ENCODE data around the gene ESPNL. TPM values are rescaled to one million over a fixed set of nuclear protein-coding genes. Genes with fewer than 3 reads are reported as not detected.
"Not testable (repeated sequence)": the region's sequence is repeated elsewhere in the genome, so short reads cannot be mapped to it uniquely, and the experiment has no call there.

Gene ESPNL, protein sequence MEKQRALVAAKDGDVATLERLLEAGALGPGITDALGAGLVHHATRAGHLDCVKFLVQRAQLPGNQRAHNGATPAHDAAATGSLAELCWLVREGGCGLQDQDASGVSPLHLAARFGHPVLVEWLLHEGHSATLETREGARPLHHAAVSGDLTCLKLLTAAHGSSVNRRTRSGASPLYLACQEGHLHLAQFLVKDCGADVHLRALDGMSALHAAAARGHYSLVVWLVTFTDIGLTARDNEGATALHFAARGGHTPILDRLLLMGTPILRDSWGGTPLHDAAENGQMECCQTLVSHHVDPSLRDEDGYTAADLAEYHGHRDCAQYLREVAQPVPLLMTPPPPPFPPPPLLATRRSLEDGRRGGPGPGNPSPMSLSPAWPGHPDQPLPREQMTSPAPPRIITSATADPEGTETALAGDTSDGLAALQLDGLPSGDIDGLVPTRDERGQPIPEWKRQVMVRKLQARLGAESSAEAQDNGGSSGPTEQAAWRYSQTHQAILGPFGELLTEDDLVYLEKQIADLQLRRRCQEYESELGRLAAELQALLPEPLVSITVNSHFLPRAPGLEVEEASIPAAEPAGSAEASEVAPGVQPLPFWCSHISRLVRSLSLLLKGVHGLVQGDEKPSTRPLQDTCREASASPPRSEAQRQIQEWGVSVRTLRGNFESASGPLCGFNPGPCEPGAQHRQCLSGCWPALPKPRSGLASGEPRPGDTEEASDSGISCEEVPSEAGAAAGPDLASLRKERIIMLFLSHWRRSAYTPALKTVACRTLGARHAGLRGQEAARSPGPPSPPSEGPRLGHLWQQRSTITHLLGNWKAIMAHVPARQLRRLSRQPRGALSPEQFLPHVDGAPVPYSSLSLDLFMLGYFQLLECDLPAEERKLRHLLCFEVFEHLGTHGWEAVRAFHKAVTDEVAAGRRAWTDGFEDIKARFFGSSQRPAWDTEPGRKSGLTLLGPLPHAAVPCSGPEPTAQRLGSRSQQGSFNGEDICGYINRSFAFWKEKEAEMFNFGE
- total RNA-seq: not detected
- not detected for polyA plus RNA-seq

DNA sequence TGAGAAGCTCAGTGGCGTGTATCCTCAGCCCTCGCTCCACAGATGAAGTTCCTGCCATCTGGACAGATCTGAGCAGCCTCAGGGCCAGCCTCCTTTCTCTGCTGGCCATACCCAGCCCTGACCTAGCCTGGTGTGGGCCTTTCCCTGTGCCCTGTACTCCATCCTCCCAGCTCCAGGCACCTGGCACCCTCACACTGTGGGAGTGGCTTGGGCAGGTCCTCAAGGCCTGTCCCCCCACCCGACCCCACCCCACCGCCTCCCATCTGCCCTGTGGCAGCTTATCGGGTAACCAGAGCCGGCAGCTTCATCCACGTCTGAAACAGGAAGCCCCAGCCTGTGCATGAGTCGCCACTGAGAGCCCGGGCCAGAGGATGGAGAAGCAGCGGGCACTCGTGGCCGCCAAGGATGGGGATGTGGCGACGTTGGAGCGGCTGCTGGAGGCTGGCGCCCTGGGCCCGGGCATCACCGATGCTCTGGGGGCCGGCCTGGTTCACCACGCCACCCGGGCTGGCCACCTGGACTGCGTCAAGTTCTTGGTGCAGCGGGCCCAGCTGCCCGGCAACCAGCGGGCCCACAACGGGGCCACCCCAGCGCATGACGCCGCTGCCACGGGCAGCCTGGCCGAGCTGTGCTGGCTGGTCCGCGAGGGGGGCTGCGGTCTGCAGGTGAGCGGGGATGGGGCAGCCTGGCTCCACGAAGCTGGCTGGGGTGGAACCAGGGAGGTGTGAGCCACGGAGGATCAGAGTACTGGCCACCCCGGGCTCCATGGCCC, at the start of gene ESPNL:
TSS of gene ESPNL (plus strand) at position 292 of the 772 bp plus-strand sequence. CDS start at position 372, 80 bp downstream.
- no peak for DNase-seq
- Mint-ChIP-seq H3K9me3 (no peaks in the 10 kb centered on the region), H3K36me3 (peaks cover 2% of the 10 kb centered on the region), H3K27ac (no peak within 1 kb of the TSS), H3K4me1 (peaks cover 0 to 5% (median under 1%) of the 10 kb centered on the region in 4 donors), H3K4me3 (no peak within 1 kb of the TSS), H3K27me3 (no peaks in the 10 kb centered on the region)
- H3K9me3 ChIP-seq (ENCODE audit: control insufficient read depth in 2 of 2, low read length in 2 of 2): no peaks in the 10 kb centered on the region
- no peak within 1 kb of the TSS for H3K4me3 ChIP-seq (ENCODE audit: low read depth, low read length)
- peak in 1 of 2 donors; percentile 21 for ATAC-seq (ENCODE audit: low read depth in 2 of 2)
- no peak within 1 kb of the TSS for H3K27ac ChIP-seq (ENCODE audit: insufficient read depth, low read length, poor library complexity, severe bottlenecking)
- H3K27me3 ChIP-seq (ENCODE audit: control insufficient read depth, insufficient read depth, low read length): no peaks in the 10 kb centered on the region
- no peaks in the 10 kb centered on the region for H3K4me1 ChIP-seq (ENCODE audit: control insufficient read depth, insufficient read depth, low read length, poor library complexity, severe bottlenecking)
- H3K36me3 ChIP-seq (ENCODE audit: control insufficient read depth, insufficient read depth, low read length): no peaks in the 10 kb centered on the region

DNA sequence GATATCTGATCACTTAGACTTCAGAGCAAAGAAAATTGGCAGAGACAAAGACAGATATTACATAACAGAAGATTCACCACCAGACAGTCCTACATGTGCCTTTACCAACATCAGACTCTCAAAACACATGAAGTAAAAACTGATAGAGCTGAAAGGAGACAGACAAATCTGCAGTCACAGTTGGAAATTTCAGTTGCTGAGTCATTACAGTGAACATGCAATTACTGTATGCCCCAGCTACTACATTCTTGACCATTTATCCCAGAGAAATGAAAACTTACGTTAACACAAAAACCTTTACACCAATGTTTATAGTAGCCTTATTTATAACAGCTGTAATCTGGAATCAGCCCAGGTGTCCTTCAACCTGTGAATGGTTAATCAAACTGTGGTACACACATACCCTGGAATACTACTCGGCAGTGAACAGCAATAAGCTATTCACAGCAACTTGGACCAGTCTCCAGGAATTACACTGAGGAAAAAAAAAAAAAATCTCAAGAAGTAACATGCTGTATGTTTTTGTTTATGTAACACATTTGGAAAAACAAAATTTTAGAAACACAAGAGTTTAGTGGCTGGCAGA, 46.9 kb upstream of the ESPNL start:
- Histone ChIP-seq H3K4me1 (ENCODE audit: control insufficient read depth, insufficient read depth, low read length, poor library complexity, severe bottlenecking) (no peaks in the 10 kb centered on the region), H3K27me3 (ENCODE audit: control insufficient read depth, insufficient read depth, low read length) (peaks cover 3% of the 10 kb centered on the region), H3K9me3 (ENCODE audit: control insufficient read depth in 2 of 2, low read length in 2 of 2) (peaks cover 4 to 5% of the 10 kb centered on the region in 2 experiments), H3K36me3 (ENCODE audit: control insufficient read depth, insufficient read depth, low read length) (no peaks in the 10 kb centered on the region), H3K27ac (ENCODE audit: insufficient read depth, low read length, poor library complexity, severe bottlenecking) (no peak overlapping the region), H3K4me3 (ENCODE audit: low read depth, low read length) (no peak overlapping the region)
- no peak overlapping the region for H3K4me3 Mint-ChIP-seq
- H3K36me3 Mint-ChIP-seq: no peaks in the 10 kb centered on the region
- ATAC-seq (ENCODE audit: low read depth in 2 of 2) (no peak), DNase-seq (no peak)
- H3K4me1 Mint-ChIP-seq: peaks cover 0 to 5% (median 1%) of the 10 kb centered on the region in 4 donors
- H3K9me3 Mint-ChIP-seq: peaks cover 0 to 7% (median 1%) of the 10 kb centered on the region in 7 donors
- no peak overlapping the region for H3K27ac Mint-ChIP-seq
- H3K27me3 Mint-ChIP-seq: peaks cover 34% of the 10 kb centered on the region

DNA sequence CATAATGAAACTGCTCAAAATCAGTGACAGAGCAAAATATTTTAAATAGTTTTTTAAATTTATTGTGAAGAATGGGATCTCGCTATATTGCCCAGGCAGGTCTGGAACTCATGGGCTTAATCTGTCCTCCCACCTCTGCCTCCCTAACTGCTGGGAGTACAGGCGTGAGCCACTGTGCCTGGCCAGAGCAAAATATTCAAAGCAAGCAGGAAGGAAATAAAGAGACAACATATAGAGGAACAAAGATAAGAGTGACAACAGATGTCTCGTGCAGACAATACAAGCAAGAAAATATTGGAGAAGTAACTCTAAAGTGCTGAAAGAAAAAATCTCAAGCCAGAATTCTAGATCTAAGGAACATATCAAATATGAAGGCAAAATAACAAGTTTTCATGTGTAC, 44.3 kb upstream of the ESPNL start:
- H3K9me3 Mint-ChIP-seq: peaks cover 0 to 6% (median 0%) of the 10 kb centered on the region in 7 donors
- H3K36me3 Mint-ChIP-seq: no peaks in the 10 kb centered on the region
- peak overlapping the region in 2 of 4 donors; percentile 34 to 39 for H3K4me3 Mint-ChIP-seq
- Histone ChIP-seq H3K36me3 (ENCODE audit: control insufficient read depth, insufficient read depth, low read length) (no peaks in the 10 kb centered on the region), H3K27ac (ENCODE audit: insufficient read depth, low read length, poor library complexity, severe bottlenecking) (no peak overlapping the region), H3K4me3 (ENCODE audit: low read depth, low read length) (no peak overlapping the region), H3K9me3 (ENCODE audit: control insufficient read depth in 2 of 2, low read length in 2 of 2) (no peaks in the 10 kb centered on the region), H3K27me3 (ENCODE audit: control insufficient read depth, insufficient read depth, low read length) (peaks cover 3% of the 10 kb centered on the region), H3K4me1 (ENCODE audit: control insufficient read depth, insufficient read depth, low read length, poor library complexity, severe bottlenecking) (peaks cover 7% of the 10 kb centered on the region)
- peaks cover 33% of the 10 kb centered on the region for H3K27me3 Mint-ChIP-seq
- H3K27ac Mint-ChIP-seq: no peak overlapping the region
- ATAC-seq (ENCODE audit: low read depth in 2 of 2) (no peak), DNase-seq (no peak)
- H3K4me1 Mint-ChIP-seq: peaks cover 5 to 18% (median 10%) of the 10 kb centered on the region in 4 donors

DNA sequence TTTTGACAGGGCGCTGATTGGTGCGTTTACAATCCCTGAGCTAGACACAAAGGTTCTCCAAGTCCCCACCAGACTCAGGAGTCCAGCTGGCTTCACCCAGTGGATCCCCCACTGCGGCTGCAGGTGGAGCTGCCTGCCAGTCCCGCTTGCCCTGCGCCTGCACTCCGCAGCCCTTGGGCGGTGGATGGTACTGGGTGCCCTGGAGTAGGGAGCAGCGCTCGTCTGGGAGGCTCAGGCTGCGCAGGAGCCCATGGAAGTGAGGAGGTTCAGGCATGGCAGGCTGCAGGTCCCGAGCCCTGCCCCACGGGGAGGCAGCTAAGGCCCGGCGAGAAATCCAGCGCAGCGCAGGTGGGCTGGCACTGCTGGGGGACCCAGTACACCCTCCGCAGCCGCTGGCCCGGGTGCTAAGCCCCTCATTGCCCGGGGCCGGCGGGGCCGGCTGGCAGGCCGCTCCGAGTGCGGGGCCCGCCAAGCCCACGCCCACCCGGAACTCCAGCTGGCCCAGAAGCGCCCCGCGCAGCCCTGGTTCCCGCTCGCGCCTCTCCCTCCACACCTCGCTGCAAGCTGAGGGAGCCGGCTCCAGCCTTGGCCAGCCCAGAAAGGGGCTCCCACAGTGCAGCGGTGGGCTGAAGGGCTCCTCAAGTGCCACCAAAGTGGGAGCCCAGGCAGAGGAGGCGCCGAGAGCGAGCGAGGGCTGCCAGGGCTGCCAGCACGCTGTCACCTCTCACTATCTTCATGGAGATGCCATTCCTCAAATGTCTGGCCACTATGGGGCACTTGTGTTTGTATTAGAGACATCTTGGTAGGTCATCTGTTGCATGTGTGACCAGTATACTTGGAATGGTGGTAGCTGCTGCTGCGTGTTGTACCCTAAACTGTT, 42.2 kb upstream of the ESPNL start:
- not testable (repeated sequence) for ATAC-seq (ENCODE audit: low read depth in 2 of 2); H3K9me3 ChIP-seq (ENCODE audit: control insufficient read depth in 2 of 2, low read length in 2 of 2); H3K36me3 Mint-ChIP-seq; DNase-seq; H3K27ac ChIP-seq (ENCODE audit: insufficient read depth, low read length, poor library complexity, severe bottlenecking); H3K9me3 Mint-ChIP-seq; H3K36me3 ChIP-seq (ENCODE audit: control insufficient read depth, insufficient read depth, low read length); H3K27ac Mint-ChIP-seq; H3K27me3 ChIP-seq (ENCODE audit: control insufficient read depth, insufficient read depth, low read length); H3K4me3 ChIP-seq (ENCODE audit: low read depth, low read length)
- Mint-ChIP-seq H3K4me3 (peak overlapping the region in 3 of 4 donors; percentile 21 to 36 (median 23)), H3K4me1 (peaks cover 14 to 34% (median 23%) of the 10 kb centered on the region in 4 donors), H3K27me3 (peaks cover 25% of the 10 kb centered on the region)
- peaks cover 23% of the 10 kb centered on the region for H3K4me1 ChIP-seq (ENCODE audit: control insufficient read depth, insufficient read depth, low read length, poor library complexity, severe bottlenecking)

DNA sequence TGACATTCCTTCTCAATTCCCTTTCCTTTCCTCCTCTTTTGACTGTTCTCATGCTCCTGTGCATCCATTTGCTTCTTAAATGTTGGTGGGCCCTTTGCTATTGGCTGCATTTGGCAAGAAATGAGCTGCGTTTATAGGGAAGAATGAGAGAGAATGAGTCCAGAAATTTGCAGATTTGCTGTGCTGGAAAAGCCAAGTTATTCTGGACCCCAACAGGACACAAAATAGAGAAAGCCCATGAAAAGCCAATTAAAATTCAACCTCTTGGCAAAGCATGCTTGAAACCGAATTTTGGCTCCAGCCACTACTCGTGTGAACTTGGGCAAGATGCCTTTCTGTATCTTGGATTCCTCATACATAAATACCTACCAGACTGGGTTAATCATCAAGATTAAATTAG, 40.6 kb upstream of the ESPNL start:
- Mint-ChIP-seq H3K27ac (peak overlapping the region in 1 of 3 donors; percentile 92), H3K4me3 (peak overlapping the region; percentile 88 to 92 (median 89)), H3K9me3 (peaks cover 0 to 1% (median 0%) of the 10 kb centered on the region in 7 donors), H3K36me3 (no peaks in the 10 kb centered on the region), H3K27me3 (peaks cover 20% of the 10 kb centered on the region), H3K4me1 (peaks cover 22 to 48% (median 28%) of the 10 kb centered on the region in 4 donors)
- H3K4me3 ChIP-seq (ENCODE audit: low read depth, low read length): peak overlapping the region; percentile 86
- H3K4me1 ChIP-seq (ENCODE audit: control insufficient read depth, insufficient read depth, low read length, poor library complexity, severe bottlenecking): peaks cover 23% of the 10 kb centered on the region
- no peaks in the 10 kb centered on the region for H3K9me3 ChIP-seq (ENCODE audit: control insufficient read depth in 2 of 2, low read length in 2 of 2)
- peaks cover 3% of the 10 kb centered on the region for H3K36me3 ChIP-seq (ENCODE audit: control insufficient read depth, insufficient read depth, low read length)
- DNase-seq: no peak
- H3K27me3 ChIP-seq (ENCODE audit: control insufficient read depth, insufficient read depth, low read length): peaks cover 3% of the 10 kb centered on the region
- ATAC-seq (ENCODE audit: low read depth in 2 of 2): no peak
- no peak overlapping the region for H3K27ac ChIP-seq (ENCODE audit: insufficient read depth, low read length, poor library complexity, severe bottlenecking)

DNA sequence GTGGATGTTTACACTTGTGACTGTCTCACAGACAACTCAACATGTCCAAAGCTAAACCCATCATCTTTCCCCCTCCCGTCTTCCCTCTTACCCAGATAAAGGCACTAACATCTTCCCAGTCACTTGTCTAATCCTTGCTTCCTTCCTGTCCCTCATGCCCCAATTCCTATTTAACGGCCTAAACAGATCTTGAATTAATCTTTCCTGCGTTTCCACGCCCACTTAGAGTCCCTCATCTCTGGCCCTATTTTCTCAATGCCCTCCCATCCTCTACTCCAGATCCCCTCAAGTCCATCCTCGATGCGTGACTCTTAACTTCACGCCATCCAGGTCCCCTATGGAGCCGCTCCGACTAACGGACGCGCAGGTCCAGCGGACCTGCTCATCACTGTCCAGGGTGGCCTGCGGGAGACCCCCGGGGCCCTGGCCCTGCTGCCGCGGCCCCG, 40.0 kb upstream of the ESPNL start:
- peaks cover 0 to 1% (median 0%) of the 10 kb centered on the region in 7 donors for H3K9me3 Mint-ChIP-seq
- Histone ChIP-seq H3K4me1 (ENCODE audit: control insufficient read depth, insufficient read depth, low read length, poor library complexity, severe bottlenecking) (peaks cover 23% of the 10 kb centered on the region), H3K36me3 (ENCODE audit: control insufficient read depth, insufficient read depth, low read length) (peaks cover 5% of the 10 kb centered on the region), H3K27ac (ENCODE audit: insufficient read depth, low read length, poor library complexity, severe bottlenecking) (peak overlapping the region; percentile 81), H3K4me3 (ENCODE audit: low read depth, low read length) (peak overlapping the region; percentile 86), H3K27me3 (ENCODE audit: control insufficient read depth, insufficient read depth, low read length) (peaks cover 3% of the 10 kb centered on the region), H3K9me3 (ENCODE audit: control insufficient read depth in 2 of 2, low read length in 2 of 2) (no peaks in the 10 kb centered on the region)
- peaks cover 22 to 49% (median 30%) of the 10 kb centered on the region in 4 donors for H3K4me1 Mint-ChIP-seq
- H3K36me3 Mint-ChIP-seq: peaks cover 3% of the 10 kb centered on the region
- DNase-seq (peak in 1 of 3 donors; percentile 18), ATAC-seq (ENCODE audit: low read depth in 2 of 2) (no peak)
- peaks cover 19% of the 10 kb centered on the region for H3K27me3 Mint-ChIP-seq
- peak overlapping the region; percentile 88 to 92 (median 89) for H3K4me3 Mint-ChIP-seq
- H3K27ac Mint-ChIP-seq: peak overlapping the region; percentile 92 to 96 (median 94)
